GM10266 (cell line): ENCODE measurements around the gene SLC9C2.

Experiments used
- DNase-seq: peaks from one replicate; pipeline ENCODE4 v3.0.0; 2012; ENCODE audit errors: extremely low spot score
- TF ChIP-seq, protein P1 (sequence below): IDR thresholded peaks from 2 replicates; pipeline ENCODE4 v1.5.1; 2012; ENCODE audit warnings: mild to moderate bottlenecking, low read depth; ENCODE audit not compliant: control insufficient read depth, insufficient read depth; ENCODE audit errors: missing control alignments

SLC9C2 gene

DNA sequence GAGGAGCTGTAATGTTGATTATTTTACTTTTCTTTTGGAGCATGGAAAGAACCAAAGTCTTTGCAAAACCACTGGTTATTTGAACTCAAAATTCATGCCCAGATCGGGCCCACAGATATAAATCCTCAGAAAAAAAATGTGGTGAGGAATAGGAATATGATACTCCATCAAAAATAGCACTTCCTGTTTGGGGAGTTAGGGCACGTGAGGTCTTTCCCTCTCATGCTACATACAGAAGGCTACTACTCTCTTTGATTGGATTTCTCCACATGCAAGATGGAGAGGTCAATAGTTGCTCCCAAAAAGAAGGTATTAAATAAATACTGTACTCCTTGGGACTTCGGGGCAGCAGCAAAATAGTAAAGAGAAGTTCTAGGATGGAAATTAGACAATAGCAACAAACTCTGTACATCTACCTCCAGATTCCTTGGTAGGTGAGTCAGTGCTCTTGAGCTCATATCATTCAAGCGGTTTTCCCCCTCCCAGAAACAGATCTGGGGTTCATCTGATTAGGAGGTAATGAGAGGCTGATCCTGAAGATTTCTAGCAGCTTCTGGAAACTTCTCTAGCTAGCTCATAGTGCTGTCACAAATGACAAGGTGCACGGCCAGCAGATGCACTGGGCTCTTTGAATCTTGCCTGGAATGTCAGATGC is 47.1 kb downstream of the SLC9C2 start:
- no peak for DNase-seq
- TF ChIP-seq, protein P1, sequence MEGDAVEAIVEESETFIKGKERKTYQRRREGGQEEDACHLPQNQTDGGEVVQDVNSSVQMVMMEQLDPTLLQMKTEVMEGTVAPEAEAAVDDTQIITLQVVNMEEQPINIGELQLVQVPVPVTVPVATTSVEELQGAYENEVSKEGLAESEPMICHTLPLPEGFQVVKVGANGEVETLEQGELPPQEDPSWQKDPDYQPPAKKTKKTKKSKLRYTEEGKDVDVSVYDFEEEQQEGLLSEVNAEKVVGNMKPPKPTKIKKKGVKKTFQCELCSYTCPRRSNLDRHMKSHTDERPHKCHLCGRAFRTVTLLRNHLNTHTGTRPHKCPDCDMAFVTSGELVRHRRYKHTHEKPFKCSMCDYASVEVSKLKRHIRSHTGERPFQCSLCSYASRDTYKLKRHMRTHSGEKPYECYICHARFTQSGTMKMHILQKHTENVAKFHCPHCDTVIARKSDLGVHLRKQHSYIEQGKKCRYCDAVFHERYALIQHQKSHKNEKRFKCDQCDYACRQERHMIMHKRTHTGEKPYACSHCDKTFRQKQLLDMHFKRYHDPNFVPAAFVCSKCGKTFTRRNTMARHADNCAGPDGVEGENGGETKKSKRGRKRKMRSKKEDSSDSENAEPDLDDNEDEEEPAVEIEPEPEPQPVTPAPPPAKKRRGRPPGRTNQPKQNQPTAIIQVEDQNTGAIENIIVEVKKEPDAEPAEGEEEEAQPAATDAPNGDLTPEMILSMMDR, result no peak

GRCh38 chr1:173554541-173555250 is 48.2 kb downstream of the SLC9C2 start:
- DNase-seq, result no peak
- TF ChIP-seq, protein P1, result no peak

DNA sequence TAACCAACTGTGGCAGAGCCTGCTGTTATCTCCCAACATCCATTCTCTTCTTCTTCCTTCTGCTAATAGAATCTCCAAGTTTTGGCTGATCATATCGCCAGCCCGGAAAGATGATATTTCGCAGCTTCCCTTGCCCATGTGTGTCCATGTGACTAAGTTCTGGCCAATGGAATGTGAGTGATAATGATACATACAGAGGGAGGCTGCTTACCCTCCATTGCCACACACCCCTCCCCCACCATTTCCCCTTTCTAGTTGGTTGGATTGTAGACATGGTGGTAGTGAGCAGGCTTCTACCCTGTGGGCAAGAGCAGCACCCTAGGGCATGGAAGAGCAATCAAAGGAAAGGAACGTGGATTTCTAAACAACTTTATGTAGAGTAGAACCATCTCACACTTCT is 48.8 kb downstream of the SLC9C2 start:
- no peak for DNase-seq
- TF ChIP-seq, protein P1, result no peak

- no peak for DNase-seq
- TF ChIP-seq, protein P1, result no peak
These were observed 49.6 kb downstream of the SLC9C2 start for GRCh38 chr1:173553312-173553711.

GRCh38 chr1:173551699-173552098 is 51.2 kb downstream of the SLC9C2 start:
- DNase-seq, result no peak
- TF ChIP-seq, protein P1, result no peak

DNA sequence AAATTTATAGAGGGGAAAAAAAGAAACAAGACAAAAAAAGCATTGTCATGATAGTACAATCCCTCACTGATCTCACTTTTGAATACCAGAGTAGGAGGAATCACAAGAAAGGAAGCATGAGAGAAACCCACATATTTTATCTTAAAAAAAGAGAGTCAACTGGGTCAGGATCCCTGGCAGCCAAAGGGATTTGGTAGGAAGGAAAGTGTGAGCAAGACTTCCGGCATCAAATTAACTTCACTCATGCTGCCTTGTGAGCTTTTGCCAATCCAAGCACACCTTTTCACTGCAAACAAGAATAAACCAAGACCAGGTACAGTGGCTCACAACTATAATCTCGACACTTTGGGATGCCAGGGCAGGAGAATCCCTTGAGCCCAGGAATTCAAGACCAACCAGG is 53.1 kb downstream of the SLC9C2 start:
- no peak for DNase-seq
- TF ChIP-seq, protein P1, result no peak

DNA sequence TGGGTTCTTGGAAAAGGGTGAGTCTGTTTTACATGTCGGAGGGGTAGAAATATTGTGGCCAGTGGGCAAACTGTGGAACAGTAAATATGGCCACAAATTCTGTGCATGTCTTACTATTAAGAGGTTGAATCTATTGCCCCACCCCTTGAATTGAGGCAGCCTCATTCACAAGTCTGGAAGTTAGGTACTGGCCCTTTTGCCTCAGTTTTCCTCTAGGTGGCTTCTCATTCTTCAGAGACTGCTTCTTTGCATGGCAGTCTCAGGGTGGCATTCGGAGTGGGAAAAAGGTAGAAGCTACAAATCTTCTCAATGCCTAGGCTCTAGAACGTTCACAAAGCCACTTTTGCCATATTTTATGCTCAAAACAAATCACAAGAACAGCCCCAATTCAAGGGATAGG is 57.2 kb downstream of the SLC9C2 start:
- TF ChIP-seq, protein P1, result no peak
- no peak for DNase-seq
